22Rv1 (cell line): Measurements from ENCODE around the gene LCMT1.

Experiments
- ZFX ChIP-seq: fragments of 450-650 bp; IDR thresholded peaks from 2 replicates; pipeline ENCODE4 v1.6.1; 2017; ENCODE audit warnings: antibody characterized with exemption, borderline replicate concordance
- TF ChIP-seq, protein P1 (sequence below): fragments of 450-650 bp; IDR thresholded peaks from 2 replicates; pipeline ENCODE4 v1.5.1; 2017; ENCODE audit warnings: mild to moderate bottlenecking

DNA sequence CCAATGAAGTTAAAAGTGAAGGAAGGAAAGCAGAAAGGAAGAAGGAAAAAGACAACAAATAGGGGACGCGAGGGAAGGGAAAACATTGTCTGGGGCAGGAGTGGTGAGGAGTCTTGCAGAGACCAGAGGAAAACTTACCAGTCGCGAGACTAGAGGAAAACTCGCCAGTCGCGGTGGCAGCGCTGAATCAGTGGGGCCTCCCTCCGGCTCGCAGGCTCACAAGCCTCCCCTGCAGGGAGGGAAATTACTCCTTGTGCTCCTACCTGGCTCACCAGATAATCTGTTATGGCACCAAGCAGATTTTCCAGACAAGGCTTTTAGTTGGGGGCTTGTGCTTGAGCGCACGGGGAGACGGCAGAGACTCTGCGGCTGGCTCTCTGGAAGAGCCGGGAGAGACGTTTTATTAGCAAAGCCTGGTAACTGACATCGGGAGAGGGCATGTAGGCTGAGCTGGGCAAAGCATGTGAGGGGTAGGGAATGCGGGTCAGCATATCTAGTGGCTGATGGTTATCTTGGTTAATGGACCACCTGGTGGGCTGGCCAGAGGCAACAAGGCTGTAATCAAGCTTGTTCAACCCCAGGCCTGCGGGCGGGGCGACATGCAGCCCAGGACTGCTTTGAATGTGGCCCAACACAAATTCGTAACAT, 37.1 kb downstream of the LCMT1 start:
- TF ChIP-seq, protein P1, sequence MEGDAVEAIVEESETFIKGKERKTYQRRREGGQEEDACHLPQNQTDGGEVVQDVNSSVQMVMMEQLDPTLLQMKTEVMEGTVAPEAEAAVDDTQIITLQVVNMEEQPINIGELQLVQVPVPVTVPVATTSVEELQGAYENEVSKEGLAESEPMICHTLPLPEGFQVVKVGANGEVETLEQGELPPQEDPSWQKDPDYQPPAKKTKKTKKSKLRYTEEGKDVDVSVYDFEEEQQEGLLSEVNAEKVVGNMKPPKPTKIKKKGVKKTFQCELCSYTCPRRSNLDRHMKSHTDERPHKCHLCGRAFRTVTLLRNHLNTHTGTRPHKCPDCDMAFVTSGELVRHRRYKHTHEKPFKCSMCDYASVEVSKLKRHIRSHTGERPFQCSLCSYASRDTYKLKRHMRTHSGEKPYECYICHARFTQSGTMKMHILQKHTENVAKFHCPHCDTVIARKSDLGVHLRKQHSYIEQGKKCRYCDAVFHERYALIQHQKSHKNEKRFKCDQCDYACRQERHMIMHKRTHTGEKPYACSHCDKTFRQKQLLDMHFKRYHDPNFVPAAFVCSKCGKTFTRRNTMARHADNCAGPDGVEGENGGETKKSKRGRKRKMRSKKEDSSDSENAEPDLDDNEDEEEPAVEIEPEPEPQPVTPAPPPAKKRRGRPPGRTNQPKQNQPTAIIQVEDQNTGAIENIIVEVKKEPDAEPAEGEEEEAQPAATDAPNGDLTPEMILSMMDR = no peak
- TF ChIP-seq ZFX = no peak
